GM21717 (cell line): Measurements from ENCODE around the gene RBM19.
"Not testable (repeated sequence)": the region's sequence is repeated elsewhere in the genome, so short reads cannot be mapped to it uniquely, and the experiment has no call there.

Source experiments
- ATAC-seq: cut with Tn5 transposase; IDR thresholded peaks from one replicate; pipeline ENCODE4 v1.9.1; 2021; ENCODE audit warnings: mild to moderate bottlenecking, moderate library complexity; ENCODE audit not compliant: unreplicated experiment

RBM19 gene

DNA sequence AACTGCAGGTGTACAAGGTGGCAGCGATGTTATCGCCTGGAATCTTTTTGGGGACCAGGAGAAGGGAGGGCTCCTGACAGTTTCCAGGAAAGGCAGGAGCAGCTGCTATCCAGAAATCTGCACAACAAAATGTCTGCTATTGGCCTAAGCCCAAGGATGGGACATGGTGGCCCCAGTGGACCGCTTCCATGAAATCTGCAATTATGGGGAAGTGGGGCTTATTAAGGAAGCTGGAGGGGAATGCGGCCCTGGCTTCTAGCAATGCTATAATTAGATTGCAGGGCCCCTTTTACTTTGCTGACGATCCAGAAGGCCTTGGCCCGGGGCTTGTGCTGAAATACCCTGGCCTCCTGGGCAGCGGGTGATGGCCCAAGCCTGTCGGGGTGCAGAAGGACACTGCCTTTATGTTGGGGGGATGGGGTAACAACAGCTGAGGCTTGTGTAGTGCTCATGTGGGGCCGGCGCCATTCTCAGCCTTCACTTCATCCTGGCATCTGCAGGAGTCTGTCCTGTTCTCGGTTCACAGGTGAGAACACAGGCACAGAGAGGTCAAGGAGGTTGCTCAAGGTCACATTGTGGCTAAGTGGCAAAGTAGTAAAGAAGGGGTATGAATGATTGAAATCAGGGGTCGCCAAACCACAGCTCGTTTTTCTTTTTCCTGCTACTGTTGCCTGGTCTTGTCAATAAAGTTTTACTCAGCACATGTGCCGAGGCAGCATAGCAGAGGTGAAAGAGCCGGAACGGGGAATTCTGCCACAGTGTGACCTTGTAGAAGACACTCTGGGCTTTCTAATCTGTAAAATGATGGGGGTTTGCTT, 153.5 kb downstream of the RBM19 start:
- ATAC-seq: no peak

DNA sequence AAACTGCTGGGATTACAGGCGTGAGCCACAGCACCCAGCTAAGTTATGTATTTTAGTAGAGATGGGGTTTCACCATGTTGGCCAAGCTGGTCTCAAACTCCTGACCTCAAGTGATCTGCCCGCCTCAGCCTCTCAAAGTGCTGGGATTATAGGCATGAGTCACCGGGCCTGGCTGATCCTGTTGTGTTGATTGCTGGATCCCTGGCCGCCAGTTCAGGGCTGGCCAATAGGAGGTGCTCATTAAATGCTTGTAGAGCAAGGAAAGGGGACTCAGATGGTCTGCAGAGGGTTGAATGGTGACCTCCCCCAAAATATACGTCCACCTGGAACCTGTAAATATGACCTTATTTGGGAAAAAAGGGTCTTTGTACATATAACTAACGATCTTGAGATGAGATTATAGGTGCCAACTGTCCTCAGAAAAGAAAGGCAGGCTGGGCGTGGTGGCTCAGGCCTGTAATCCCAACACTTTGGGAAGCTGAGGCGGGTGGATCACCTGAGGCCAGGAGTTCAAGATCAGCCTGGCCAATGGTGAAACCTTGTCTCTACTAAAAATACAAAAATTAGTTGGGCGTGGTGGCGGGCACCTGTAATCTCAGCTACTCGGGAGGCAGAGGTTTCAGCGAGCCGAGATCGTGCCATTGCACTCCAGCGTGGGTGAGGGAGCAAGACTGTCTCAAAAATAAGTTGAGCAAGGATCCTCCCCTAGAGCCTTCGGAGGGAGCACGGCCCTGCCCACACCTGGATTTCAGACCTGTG, 156.5 kb downstream of the RBM19 start:
- not testable (repeated sequence) for ATAC-seq

DNA sequence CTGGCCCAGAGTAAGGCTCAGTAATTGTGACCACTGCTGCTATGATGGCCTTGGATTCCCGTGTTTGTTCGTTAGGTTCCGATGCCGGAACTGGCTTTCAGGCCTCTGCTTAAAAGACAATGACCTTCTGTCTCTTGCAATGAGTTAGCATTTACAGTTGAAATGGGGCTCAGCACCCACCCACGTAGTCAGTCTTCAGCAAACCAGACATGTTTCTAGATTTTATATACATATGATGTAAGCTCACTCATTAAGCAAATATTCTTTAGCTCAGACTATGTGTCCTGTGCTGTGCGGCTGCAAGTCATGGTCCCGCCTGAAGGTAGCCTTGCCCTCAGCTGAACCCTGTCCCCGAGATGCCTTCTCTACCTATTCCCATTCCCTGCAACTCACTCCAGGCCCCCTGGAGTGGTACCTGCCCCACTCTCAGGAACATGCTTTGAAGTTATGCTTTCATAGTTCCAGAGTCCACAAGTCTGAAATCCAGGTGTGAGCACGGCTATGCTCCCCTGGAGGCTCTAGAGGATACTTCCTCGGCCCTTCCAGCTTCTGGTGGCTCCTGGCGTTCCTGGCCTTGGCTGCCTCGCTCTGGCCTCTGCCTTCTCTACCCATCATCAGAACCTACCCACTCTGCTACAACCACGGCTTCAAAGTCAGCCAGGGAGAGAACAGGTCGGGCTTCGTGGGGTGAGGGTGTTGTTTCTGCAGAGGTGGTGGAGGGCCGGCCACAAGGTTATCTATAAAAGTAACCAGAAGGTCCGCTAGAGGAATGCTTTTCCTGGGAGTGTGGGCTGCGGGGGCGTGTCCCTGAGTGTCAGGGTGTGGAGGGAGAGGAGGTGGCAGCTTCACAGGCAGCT, 157.8 kb downstream of the RBM19 start:
- ATAC-seq: no peak

DNA sequence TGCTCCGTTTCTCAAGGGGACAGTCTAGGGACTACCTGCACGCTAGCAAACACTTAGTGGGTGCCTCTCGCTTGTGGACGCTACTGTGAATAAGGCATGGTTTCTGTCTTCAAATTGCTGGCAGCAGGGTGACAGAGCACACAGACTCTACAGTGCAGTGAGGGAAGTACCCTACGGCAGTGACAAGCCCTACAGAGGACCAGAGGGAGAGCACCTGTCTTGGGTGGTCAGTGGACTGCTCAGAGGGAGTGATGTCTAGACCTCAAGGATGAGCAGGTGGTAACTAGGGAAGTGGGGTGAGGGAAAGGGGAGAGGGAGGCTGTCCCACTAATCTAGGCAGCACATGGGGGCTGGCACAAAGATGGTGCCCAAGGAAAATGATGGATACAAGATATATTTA, 160.5 kb downstream of the RBM19 start:
- no peak for ATAC-seq

DNA sequence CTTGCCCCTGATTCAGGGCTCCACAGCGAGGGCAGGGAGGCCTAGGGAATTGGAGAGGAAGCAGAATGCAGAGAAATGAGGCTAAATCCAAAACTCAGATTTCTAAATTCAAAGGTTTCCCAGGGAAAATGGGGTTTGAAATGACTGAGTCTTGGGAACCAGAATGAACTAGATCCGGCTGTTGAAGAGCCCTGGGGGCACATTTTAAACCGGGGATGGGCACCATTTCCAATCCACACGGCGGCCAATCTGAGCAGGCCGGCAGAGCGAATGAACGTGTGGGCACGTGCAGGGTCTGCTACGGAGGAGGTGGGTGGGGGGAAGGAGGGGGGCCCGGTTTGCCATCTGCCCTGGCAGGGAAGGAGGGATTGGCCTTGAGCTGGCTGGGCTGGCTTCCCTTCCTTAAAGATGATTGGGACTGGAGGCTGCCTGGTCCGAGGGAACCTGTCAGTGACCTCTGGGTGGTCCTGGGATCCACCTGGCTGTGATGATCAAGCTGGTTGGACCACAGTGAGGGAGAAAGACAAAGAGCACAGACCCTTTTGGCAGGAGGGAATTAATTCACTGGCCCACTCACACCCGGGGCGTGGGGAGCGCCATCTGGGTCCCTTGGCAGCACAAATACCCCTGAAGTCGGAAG, 161.0 kb downstream of the RBM19 start:
- ATAC-seq: no peak

DNA sequence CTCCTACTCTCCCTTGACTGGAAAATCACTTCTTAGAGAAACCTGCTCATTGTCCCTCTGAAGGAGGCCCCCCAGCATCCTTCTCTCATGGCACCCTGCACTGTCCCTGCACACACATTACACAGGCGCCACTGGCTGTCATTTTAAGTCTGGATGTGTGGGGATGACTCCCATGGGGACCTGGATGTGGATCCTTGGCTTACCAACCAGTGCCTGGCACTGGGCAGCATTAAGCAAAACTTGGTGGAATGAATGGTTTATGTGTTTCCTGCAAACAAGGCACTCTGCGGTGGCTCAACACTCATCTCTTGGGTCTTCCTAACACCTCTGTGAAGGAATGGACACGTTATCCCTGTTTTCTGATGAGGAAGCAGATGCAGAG, 162.4 kb downstream of the RBM19 start:
- ATAC-seq: no peak

DNA sequence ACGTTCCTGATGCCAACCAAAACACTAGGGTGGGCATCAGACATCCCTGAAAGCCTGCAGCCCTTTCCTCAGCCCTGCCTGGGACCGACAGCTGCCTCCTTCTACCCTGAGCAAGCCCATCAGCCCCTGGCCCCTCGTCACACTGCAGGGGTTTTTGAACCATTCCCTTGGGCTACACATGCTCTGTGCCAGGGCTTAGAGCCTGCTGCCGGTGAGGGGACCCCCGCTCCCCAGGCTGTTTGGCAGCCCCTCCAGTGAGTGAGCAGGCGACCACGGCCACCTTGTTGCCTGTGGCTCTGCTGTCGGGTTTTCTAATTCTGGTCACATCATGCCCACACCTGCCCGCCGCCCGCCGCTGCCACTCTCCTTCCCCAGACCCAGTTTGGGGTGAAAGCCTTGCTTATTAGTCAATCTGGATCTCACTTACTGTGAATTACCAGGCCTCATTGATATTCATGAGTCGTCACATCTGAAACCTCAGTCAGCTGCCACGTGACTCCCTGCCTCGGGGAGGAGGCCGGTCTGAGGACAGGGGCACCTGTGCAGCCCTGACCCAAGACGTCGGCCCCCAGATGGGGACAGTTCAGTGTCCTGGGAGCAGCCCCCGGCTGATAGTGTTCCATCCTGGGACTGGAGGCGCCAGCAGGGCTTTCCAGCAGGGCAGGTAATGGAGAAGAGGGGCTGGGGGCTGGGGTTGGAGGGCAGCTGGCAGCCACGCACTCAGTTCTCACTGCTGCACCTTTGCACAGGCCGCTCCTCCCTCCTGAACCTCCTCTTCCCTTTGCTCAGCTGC, 163.0 kb downstream of the RBM19 start:
- ATAC-seq: no peak

DNA sequence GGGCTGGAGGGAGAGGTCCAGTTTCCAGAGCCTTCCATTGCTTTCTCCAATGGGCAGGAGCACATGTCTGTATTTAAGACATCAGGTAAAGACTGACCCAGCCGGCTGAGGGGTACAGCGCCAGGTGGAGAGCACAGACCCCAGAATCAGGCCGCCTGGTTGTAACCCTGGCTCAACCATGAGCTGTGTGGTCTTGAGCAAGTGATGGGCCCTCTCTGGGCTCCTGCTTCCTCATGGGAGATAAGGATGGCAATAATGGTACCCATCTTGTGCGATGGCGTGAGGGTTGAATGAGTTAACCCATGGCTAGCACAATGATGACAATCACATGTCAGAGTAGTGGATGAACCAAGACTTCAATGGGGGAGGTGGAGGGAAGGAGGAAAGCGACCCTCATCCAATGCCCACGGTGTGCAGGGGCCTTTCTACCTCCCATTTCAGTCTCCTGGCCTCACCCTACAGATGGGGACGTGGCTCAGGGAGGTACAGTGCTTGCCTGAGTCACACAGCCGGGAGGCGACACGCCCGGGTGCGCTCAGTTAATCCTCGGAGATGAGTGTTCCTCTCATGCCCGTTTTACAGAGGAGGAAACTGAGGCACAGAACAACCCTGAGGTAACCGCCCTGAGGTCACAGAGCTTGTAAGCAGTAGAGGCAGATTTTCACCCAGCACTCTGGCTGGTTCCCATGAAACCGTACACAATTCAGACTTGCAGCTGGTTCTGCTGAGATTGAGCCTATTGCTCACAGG, 163.9 kb downstream of the RBM19 start:
- no peak for ATAC-seq

DNA sequence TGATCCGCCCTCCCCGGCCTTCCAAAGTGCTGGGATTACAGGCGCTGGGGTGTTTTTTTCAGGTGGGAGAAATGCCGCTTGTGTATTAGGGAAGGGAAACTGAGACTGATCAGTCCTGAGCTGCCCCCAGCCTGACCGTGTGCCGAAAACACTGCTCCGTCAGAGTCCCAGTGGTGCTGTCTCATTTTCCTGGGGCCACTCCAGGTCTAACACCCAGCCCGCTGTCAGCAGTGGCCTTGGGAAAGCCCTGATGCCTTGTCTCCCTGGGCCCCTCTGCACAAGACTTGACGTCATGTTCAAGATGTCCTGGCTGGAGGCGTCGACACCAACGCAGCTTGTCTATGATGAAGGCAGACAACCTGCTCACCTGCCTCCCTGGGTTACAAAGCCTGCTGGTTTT, 165.9 kb downstream of the RBM19 start:
- ATAC-seq: no peak

DNA sequence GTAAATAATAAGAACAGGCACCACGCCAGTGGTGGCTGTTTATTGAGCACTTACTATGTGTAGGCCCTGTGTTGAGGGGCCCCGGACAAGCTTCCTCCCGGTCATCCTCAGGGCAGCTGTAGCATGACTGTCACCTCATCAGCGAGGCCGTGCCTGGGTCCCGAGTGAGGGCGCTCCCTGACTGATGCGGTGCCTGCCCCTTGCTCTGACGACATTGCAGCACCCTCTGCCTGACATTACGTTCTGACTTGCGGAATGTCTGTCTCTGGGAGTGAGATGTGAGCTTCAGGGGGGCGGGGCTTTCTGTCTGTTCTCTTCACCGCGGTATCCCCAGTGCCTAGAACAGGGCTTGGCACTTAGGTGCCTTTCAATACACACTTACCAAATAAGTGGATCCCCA, 167.6 kb downstream of the RBM19 start:
- no peak for ATAC-seq

DNA sequence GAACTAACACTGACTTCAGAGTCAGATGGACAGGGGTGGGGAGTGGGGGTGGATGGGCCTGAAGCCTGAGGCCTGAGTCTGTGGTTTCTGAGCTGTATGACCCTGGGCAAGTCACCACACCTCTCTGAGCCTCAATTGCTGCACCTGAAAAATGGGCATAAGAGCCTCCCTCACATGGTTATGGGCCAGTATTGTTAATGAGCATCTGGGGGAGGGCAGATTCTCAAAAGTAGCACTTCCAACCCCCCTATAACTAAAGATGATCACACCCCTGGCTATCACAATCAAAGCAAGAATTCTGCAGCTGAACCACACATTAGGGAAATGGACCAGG, 168.6 kb downstream of the RBM19 start:
- ATAC-seq: no peak

DNA sequence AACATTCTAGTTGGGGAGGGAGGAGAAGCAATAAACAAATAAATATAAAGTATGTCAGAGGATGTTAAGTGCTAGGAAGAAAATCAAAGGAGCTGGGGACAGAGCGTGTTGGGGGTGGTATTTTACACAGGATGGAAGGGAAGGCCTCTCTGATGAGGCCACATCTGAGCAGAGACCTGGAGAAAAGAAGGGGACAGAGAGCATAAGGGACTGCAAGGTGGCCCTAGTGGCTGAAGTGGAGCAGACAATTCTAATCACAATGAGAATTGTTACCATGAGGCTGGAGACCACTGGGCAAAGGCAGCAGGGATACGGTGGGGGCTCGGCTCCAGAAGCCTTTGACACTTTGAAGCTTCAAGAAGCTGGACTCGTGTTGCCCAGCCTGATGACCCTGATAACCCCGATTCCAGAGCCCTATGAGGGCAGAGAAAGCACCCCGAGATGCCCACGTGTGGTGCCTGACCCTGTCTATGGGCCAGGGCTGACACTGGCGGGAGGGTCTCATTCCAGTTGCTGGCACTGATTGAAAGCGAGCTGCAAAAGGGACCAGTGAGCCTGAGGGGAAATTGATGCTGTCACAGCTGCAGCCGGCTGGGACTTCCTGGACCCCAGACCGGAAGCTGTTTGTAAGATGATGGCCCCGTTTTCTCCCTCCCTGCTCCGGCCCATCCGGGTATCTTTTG, 169.1 kb downstream of the RBM19 start:
- ATAC-seq: no peak

DNA sequence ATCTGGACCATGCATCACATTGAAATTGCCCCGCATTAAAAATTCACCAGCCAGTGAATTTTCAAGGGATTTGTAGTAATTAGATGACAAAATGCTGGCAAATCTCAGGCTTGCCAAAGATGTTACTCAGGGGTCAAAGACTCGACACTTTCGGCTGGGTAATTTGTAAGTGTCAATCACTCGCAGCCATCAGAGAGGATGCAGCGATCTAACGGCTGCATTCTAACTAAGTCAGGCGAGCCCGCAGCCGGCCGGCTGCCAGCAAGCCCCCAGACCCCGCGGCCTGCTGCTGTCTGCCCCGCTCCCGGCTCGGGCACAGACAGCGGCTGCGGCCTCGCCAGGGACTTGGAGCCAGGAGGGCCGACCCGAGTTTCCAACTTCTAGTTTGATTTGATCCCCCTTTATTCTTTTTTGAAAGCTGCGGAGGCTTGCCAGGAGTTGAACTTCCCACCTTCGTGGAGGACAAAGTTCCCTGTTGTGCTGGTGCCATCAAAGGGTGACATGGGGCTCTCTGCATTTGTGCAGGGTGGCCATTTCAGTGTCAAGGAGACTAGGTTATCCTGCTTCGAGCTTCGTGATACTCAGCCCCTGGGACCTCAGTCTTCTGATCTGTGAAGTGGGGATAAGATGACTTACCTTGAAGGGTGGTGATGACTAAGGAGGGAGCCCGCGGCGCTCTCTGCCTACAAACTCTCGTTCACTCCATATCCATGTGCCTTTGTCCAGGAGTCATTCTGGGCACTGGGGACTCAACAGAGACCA, 169.9 kb downstream of the RBM19 start:
- no peak for ATAC-seq

DNA sequence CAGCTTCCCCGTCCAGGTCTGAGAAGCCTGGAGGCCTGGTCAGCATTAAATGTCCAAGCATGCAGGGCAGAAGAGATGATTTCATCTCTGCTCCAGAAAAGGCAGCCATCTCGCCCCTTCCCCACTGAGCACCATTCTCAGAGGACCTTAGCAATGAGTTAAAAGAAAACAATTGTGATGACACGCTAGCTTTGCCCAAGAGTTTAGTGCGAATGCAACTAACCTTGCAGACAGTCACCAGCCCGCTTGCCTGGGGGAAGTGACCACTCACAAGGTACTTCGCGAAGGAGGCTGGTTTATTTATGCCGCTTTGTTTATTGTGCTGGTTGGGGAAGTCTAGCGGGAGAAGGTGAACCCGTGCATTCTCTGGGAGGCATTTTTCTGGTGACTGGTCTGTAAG, 170.7 kb downstream of the RBM19 start:
- no peak for ATAC-seq

DNA sequence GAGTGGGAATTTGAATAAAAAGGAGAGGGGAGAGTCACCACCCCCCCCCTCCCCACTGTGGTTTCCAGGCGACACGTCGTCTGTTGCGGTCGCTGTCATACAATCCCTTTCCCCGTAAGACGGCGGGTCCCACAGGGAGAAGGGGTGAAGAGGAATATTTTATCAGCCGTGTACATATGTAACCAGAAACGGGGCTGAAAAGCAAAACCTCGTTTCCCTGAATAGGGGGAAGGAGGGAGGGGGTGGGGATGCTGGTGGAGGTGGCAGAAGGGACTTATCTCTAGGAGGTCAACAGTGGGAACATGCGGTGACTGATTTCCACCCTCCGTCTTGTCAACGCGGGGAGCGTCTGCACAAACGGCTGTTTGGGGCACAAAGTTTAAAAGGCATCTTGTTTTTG, 171.4 kb downstream of the RBM19 start:
- no peak for ATAC-seq

DNA sequence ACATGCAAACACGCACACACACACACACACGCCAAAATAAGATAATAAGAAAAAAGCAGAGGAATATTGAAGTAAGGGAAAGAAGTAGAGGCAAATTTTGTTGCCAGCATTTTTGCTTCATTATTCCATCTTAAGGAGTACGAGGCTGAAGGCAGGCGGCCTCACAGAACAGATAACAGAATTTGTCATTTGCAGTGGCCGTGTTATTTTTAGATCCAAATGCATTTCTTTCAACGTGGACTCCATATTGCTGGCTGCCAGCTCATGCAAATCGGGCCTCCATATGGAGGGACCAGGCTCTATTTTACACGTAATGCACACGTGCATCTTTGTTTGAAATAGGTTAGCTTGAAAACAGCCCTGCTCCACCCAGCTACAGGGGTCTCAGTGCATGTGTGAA, 172.9 kb downstream of the RBM19 start:
- no peak for ATAC-seq

DNA sequence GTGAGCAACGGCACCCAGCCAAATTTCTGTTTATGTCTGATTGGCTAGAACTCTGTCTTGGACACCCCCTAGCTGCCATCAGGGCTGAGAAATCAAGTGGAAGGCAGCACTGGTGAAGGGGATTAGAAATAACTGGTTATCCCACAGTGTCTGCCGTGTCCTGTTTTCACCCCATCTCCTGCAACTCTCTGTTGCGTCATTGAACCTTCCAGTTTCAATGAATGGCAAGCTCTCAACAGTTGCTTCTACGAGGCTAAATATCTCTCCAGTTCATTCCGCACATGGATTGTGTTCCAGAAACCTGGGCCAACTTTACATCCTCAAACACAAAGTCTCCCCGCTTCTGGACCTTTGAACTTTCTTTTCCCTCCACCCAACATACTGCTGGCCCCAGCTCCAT, 173.7 kb downstream of the RBM19 start:
- ATAC-seq: no peak
